ENCODE results near the gene ZNF107. TPM values are rescaled to one million over a fixed set of nuclear protein-coding genes. Genes with fewer than 3 reads are reported as not detected.

The ZNF107 gene
- total RNA-seq, result 1.9 and 2.8 TPM in 2 replicates

GRCh38 chr7:64665980-64666662 lies at the start of gene ZNF107:
Gene ZNF107, plus strand, starts transcription at chr7:64666133. Its CDS starts 150 bp downstream, at chr7:64666283.

Other genes starting within 250 kb of the ZNF107 start
- 2.2 and 4.7 TPM in 2 replicates for gene ZNF680, start 103.1 kb upstream of the ZNF107 start, total RNA-seq
- gene ZNF138, start 128.3 kb downstream of the ZNF107 start, total RNA-seq, result 5.1 and 5.3 TPM in 2 replicates
- gene ZNF273, start 237.1 kb downstream of the ZNF107 start, total RNA-seq, result 1.5 and 2.8 TPM in 2 replicates